Neuronal stem cell (in vitro differentiated cells): ENCODE results near the gene IL18BP.

Source experiments
- DNase-seq: peaks from one replicate; pipeline ENCODE4 v3.0.0-alpha.2; 2013; ENCODE audit warnings: low spot score
- H2AFZ ChIP-seq: one replicate; pipeline ENCODE4 v1.6.1; 2013; ENCODE audit warnings: mild to moderate bottlenecking, low read length, inconsistent platforms
- H2AK5ac ChIP-seq: 2 replicates; pipeline ENCODE4 v1.6.1; 2013; ENCODE audit warnings: low read depth, mild to moderate bottlenecking, inconsistent platforms, low read length, moderate library complexity, mixed read lengths
- H2BK120ac ChIP-seq: 2 replicates; pipeline ENCODE4 v1.6.1; 2013; ENCODE audit warnings: low read depth, mild to moderate bottlenecking, inconsistent platforms, low read length, moderate library complexity, mixed read lengths
- H2BK12ac ChIP-seq: one replicate; pipeline ENCODE4 v1.6.1; 2013; ENCODE audit warnings: low read length, inconsistent platforms
- H2BK15ac ChIP-seq: 2 replicates; pipeline ENCODE4 v1.6.1; 2013; ENCODE audit warnings: mild to moderate bottlenecking, low read length, inconsistent platforms, mixed read lengths
- H2BK5ac ChIP-seq: one replicate; pipeline ENCODE4 v1.6.1; 2013; ENCODE audit warnings: inconsistent platforms, mild to moderate bottlenecking, low read length, moderate library complexity
- H3K14ac ChIP-seq: one replicate; pipeline ENCODE4 v1.6.1; 2013; ENCODE audit warnings: low read length, inconsistent platforms
- H3K18ac ChIP-seq: 2 replicates; pipeline ENCODE4 v1.6.1; 2013; ENCODE audit warnings: low read length, inconsistent platforms
- H3K23ac ChIP-seq: 2 replicates; pipeline ENCODE4 v1.6.1; 2013; ENCODE audit warnings: low read depth, mild to moderate bottlenecking, mixed read lengths, low read length, inconsistent platforms; ENCODE audit not compliant: poor library complexity
- H3K27ac ChIP-seq: replicated peaks from 3 replicates; pipeline ENCODE4 v1.5.1; 2013; ENCODE audit warnings: low read length, inconsistent platforms
- H3K27me3 ChIP-seq, 3 experiments: 2 replicates each; pipeline ENCODE4 v1.6.1; 2013; ENCODE audit warnings: low read length in 3 of 3, mild to moderate bottlenecking in 2 of 3, inconsistent platforms in 1 of 3, low read depth in 1 of 3, mixed read lengths in 1 of 3, moderate library complexity in 1 of 3; ENCODE audit not compliant: control insufficient read depth in 3 of 3, insufficient read depth in 3 of 3
- H3K36me3 ChIP-seq, 2 donors: replicated peaks in 1 of 2; 2 replicates each; pipeline ENCODE4 v1.6.1; 2013; ENCODE audit warnings: low read length in 2 of 2; ENCODE audit not compliant: control insufficient read depth in 2 of 2, insufficient read depth in 2 of 2
- H3K4ac ChIP-seq: 2 replicates; pipeline ENCODE4 v1.6.1; 2013; ENCODE audit warnings: inconsistent platforms, mild to moderate bottlenecking, low read length, moderate library complexity
- H3K4me1 ChIP-seq, 2 donors: 1 replicate in 1 of 2; 2 replicates in 1 of 2; pipeline ENCODE4 v1.6.1; 2013; ENCODE audit warnings: low read length in 2 of 2, low read depth in 1 of 2; ENCODE audit not compliant: control insufficient read depth in 2 of 2, insufficient read depth in 1 of 2
- H3K4me2 ChIP-seq: one replicate; pipeline ENCODE4 v1.6.1; 2013; ENCODE audit warnings: mild to moderate bottlenecking, low read length, inconsistent platforms; ENCODE audit not compliant: insufficient read depth, poor library complexity, severe bottlenecking
- H3K4me3 ChIP-seq, 2 donors: 2 replicates each; pipeline ENCODE4 v1.5.1; 2013; ENCODE audit warnings: low read length in 2 of 2, mild to moderate bottlenecking in 2 of 2, inconsistent platforms in 1 of 2, moderate library complexity in 1 of 2
- H3K79me1 ChIP-seq: one replicate; pipeline ENCODE4 v1.6.1; 2013; ENCODE audit warnings: low read depth, mild to moderate bottlenecking, inconsistent platforms, low read length, moderate library complexity
- H3K9ac ChIP-seq: one replicate; pipeline ENCODE4 v1.6.1; 2013; ENCODE audit warnings: mild to moderate bottlenecking, low read depth, low read length, inconsistent platforms; ENCODE audit not compliant: poor library complexity
- H3K9me3 ChIP-seq, 2 donors: replicated peaks in 1 of 2; 2 replicates each; pipeline versions ENCODE3 to v1.6.1; 2013; ENCODE audit warnings: low read length in 2 of 2, mild to moderate bottlenecking in 2 of 2, inconsistent platforms in 1 of 2, low read depth in 1 of 2, mixed read lengths in 1 of 2, moderate library complexity in 1 of 2; ENCODE audit not compliant: control insufficient read depth in 2 of 2, insufficient read depth in 1 of 2
- H4K8ac ChIP-seq: one replicate; pipeline ENCODE4 v1.6.1; 2013; ENCODE audit warnings: low read depth, mild to moderate bottlenecking, inconsistent platforms, low read length, moderate library complexity
- H4K91ac ChIP-seq: one replicate; pipeline ENCODE4 v1.6.1; 2013; ENCODE audit warnings: low read length, low read depth, mild to moderate bottlenecking, inconsistent platforms; ENCODE audit not compliant: poor library complexity
- WGBS, 2 donors: extraction: QIAGEN DNeasy Blood & Tissue Kit; methylation state at CpG; one replicate each; pipeline ENCODE4 v1.1.7; 2013; ENCODE audit warnings: missing lambda C conversion rate in 2 of 2, mixed read lengths in 1 of 2; ENCODE audit not compliant: insufficient read length in 2 of 2, insufficient replicate concordance in 1 of 2; ENCODE audit errors: extremely low coverage in 2 of 2; 5-methylcytosine and 5-hydroxymethylcytosine counted together

IL18BP gene

DNA sequence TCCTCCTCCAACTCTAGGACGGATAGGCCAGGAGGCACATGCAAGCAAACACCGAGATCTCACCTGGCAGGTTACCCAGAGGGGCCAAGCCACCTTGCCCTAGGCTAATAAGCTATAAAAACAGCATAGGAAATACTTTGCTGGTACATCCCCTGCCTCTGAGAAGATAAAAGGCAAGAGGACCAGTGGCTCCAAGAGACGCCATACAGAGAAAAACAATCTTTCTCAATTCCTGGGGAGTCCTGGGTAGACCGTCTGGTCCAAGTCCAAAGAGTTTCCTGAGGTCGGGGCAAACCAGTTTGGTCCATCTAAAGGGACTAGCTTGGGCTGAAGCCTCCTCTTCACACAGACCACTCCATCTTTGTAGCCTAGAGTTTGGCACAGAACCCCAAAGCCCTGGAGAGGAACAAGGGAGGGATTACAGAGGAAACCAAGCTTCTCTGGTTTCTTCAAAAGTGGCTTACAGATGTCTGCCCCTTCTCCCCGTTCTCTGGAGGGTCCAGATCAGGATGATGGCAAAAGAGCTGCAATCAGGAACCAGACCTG is 41.2 kb downstream of the IL18BP start:
- peaks cover 18 to 23% of the 10 kb centered on the region in 2 donors for H3K4me1 ChIP-seq

DNA sequence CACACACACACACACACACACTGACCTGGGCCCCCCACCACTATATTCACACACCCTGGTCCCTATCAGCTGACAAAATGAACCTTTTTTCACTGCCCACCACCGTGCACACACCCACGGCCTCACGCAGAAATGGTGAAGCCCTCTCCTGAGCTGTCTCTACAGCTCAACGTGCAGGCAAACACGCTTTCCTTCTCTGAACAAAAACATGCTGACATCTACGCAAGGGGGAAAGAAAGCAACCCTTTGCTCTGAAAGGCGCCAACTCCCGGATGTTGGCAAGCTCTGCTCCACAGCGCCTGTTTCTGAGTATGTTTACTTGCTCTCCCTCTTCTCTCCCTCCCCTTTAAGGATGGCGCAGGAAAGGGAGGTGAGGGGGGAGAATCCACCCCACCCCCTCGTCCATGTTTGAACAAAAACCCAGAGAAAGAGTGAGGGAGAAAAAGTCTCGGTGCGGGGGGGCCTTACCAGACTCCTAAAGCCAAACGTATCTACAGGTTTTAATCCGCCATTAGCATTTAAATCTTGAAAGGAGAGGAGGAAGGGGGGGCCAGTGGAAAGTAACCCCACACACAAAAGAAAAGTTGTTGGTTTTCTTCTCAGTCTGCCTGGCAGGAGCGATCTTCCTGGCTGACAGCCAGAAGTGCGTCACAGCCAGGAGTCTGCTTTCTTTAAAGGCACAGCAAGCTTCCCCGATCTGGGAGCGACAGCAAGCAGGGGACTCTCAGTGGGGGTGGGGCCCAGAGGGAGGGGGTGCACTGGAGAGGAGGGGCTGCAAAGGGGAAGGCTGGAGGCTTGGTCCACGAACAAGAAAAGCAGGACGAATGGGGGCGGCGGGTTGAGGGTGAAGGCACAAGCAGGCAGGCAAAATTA is 42.0 kb downstream of the IL18BP start:
- no peaks in the 10 kb centered on the region for H3K27me3 ChIP-seq
- peak overlapping the region; percentile 66 for H2AFZ ChIP-seq
- H2BK12ac ChIP-seq: no peak overlapping the region
- peak overlapping the region; percentile 68 to 83 for H3K4me3 ChIP-seq
- H3K23ac ChIP-seq: peak overlapping the region; percentile 8
- H3K4me1 ChIP-seq: peaks cover 18 to 23% of the 10 kb centered on the region in 2 donors
- WGBS, 2 donors: no CpG with 5 or more reads among the region's 23 CpGs
- peaks cover 7% of the 10 kb centered on the region for H3K79me1 ChIP-seq
- peak overlapping the region; percentile 97 for H3K18ac ChIP-seq
- no peak overlapping the region for H2BK120ac ChIP-seq
- H2BK15ac ChIP-seq: no peak overlapping the region
- no peak overlapping the region for H3K4ac ChIP-seq
- peak overlapping the region; percentile 93 for H3K9ac ChIP-seq
- H3K14ac ChIP-seq: no peak overlapping the region
- no peak overlapping the region for H2AK5ac ChIP-seq
- peak overlapping the region; percentile 97 for H3K27ac ChIP-seq
- peaks cover 1 to 23% of the 10 kb centered on the region in 2 donors for H3K36me3 ChIP-seq
- DNase-seq: peak; percentile 83
- peak overlapping the region; percentile 85 for H3K4me2 ChIP-seq
- H4K91ac ChIP-seq: no peak overlapping the region
- H2BK5ac ChIP-seq: peak overlapping the region; percentile 97
- H3K9me3 ChIP-seq: no peaks in the 10 kb centered on the region
- H4K8ac ChIP-seq: no peak overlapping the region

More for the DNA sequence above, 41.2 kb downstream of the IL18BP start:
- no peak overlapping the region for H2BK15ac ChIP-seq
- peaks cover 7% of the 10 kb centered on the region for H3K79me1 ChIP-seq
- no peak overlapping the region for H3K23ac ChIP-seq
- no peaks in the 10 kb centered on the region for H3K9me3 ChIP-seq
- H3K18ac ChIP-seq: peak overlapping the region; percentile 85
- no peak overlapping the region for H4K8ac ChIP-seq
- H3K9ac ChIP-seq: peak overlapping the region; percentile 93
- H3K36me3 ChIP-seq: peaks cover 4 to 23% of the 10 kb centered on the region in 2 donors
- WGBS, 2 donors: no CpG with 5 or more reads among the region's 6 CpGs
- H4K91ac ChIP-seq: no peak overlapping the region
- peak overlapping the region; percentile 33 for H2AK5ac ChIP-seq
- H3K27me3 ChIP-seq: no peaks in the 10 kb centered on the region
- H3K4ac ChIP-seq: no peak overlapping the region
- no peak overlapping the region for H2AFZ ChIP-seq
- H3K27ac ChIP-seq: peak overlapping the region; percentile 97
- no peak overlapping the region for H2BK120ac ChIP-seq
- no peak overlapping the region for H2BK12ac ChIP-seq
- H3K14ac ChIP-seq: no peak overlapping the region
- H3K4me3 ChIP-seq: peak overlapping the region; percentile 68 to 83
- H3K4me2 ChIP-seq: peak overlapping the region; percentile 85
- no peak overlapping the region for H2BK5ac ChIP-seq
- DNase-seq: no peak

DNA sequence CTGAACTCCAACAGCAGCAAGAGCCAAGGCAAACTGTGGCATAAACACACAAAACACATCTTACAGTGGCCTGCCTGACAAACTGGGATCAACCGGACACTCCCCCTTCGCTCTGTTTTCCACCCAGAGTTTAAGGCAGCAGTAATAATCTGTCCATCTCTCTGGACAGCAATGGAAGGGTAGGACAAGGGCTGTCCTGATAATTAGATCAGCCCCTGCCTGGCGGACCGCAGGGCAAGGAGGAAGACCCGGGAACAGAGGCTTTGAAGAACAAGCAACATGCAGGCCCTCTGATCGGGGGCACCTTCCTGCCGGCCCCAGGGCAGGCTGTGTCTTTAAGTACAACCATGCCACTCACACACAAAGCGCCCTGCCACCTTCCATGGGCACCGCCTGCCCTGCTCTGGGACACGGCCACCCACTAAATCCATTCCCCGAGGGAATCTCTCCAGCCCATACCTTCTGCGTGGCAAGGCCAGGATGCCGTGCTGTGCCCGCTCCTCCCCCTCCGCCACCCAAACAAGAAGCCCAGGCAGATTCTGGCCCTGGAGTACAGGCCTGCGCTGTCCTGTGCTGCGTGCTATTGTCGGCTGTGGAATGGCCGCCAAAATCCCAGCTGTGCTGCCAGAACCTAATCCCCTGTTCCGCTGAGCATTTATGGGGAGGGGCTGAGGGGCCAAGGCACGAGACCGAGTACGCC is 42.8 kb downstream of the IL18BP start:
- Histone ChIP-seq H2BK15ac (no peak overlapping the region), H3K4me3 (peak overlapping the region; percentile 68 to 83), H3K27me3 (no peaks in the 10 kb centered on the region), H3K4me1 (peaks cover 18 to 23% of the 10 kb centered on the region in 2 donors), H3K27ac (peak overlapping the region; percentile 97), H2BK12ac (peak overlapping the region; percentile 79), H3K4me2 (peak overlapping the region; percentile 85), H2AK5ac (peak overlapping the region; percentile 47), H3K23ac (peak overlapping the region; percentile 51), H4K8ac (no peak overlapping the region), H3K9ac (peak overlapping the region; percentile 93), H2BK5ac (peak overlapping the region; percentile 97), H3K9me3 (no peaks in the 10 kb centered on the region), H2BK120ac (peak overlapping the region; percentile 93), H3K4ac (peak overlapping the region; percentile 40), H2AFZ (peak overlapping the region; percentile 66), H3K14ac (no peak overlapping the region), H3K79me1 (peaks cover 8% of the 10 kb centered on the region), H4K91ac (peak overlapping the region; percentile 82), H3K18ac (peak overlapping the region; percentile 97), H3K36me3 (peaks cover 0 to 18% of the 10 kb centered on the region in 2 donors)
- peak; percentile 71 for DNase-seq
- WGBS, 2 donors: no CpG with 5 or more reads among the region's 23 CpGs
